CD4-positive, alpha-beta T cell treated with Interleukin-4 for 4 hours (primary cell): ENCODE data around the gene MSI2.
"Not testable (repeated sequence)": the region's sequence is repeated elsewhere in the genome, so short reads cannot be mapped to it uniquely, and the experiment has no call there.

Experiments used
- DNase-seq: peaks from one replicate; pipeline ENCODE4 v3.0.0-alpha.2; 2020

Gene MSI2

GRCh38 chr17:57609125-57609877, 353.0 kb downstream of the MSI2 start:
- no peak for DNase-seq

DNA sequence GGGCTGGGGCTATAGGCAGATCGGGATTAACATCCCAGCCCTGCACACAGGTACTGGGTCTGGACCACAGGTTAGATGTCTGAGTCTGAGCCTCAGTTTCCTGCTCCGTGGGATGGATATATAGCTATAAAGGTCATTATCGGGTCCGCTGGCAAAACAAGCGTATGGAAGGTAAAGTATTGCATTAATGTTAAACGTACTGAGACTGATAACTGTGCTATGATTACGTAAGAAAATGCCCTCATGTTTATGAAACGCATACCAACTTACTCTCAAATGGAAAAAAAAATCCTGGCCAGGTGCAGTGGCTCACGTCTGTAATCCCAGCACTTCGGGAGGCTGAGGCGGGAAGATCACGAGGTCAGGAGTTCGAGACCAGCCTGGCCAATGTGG, 353.6 kb downstream of the MSI2 start:
- DNase-seq: no peak

DNA sequence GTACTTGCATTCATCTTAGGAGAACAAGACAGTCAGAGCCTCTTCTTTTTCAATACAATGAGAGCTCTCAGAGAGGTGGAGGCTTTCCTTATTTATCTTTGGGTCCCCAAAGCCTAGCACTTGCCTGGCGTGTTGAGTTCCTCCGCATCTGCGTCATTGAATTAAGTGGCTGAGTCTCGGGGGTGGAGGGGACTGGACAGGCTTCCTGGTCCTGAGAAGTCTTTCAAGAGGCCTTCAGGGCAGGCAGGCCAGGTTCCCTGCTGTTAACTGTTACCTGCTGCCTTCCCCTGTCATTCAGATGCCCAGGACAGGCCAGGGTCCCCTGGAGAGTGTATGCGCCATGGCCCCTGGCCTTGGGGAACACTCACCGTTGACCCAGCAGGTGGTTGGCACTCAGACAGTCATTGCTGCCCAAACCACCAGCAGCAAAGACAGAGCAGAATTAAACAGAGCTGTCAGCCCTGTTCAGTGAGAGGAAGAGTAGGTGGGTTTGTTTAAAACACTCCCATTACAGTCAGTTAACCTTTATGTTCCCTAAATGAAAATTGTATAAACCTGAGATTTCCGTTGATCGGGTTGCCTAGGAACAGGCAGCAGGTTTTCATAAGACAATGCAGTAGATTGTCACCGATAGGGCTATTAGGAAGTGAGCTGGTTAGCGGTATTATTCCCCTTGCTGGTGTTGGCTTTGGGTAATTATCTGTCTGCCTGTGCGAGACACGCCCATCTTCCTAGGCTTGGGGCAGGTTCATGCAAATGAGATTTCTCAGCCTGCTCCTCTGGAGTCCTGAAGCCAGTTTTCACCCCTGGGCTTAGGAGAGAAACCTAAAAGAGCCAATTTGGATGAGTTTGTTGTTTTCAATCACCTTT, 356.1 kb downstream of the MSI2 start:
- peak; percentile 75 for DNase-seq

- DNase-seq: no peak
Measured at GRCh38 chr17:57614742-57615141, 358.4 kb downstream of the MSI2 start.

DNA sequence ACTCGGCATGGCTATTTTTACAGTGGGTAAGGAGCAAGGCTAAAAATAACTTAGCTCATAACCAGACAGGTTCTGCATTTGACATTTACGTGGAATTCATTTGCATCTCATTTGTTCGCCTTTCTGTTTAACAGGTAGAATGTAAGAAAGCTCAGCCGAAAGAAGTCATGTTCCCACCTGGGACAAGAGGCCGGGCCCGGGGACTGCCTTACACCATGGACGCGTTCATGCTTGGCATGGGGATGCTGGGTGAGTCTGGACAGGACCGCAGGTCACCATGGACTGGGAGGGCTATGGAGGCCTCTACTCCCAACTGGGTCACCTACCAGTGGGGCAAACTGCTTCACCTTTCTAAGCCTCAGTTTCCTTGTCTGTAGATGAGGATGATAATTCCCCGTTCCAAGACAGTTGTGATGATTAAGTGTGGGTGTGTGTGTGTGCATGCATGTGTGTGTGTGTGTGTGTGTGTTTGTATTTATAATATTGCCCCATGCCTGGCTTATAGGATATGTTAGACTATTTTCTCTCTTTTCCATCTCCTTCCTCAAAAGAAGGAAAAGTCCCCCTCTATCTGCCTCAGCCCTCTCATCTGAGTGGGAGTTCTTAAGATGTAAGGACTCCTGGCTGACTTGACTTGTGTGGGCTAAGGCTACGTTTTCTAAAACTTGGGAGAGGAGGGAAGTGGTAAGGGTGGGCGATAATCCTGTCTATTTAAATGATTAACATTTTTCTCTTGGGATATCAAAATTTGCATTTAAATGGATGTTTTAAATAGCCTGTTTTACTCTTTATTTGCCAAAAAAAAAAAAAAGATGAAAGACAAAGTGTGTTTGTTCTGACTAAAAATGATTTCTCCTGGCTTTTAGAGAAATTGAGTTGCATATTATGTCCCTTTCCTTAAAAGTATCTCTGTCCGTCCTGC, 359.8 kb downstream of the MSI2 start:
- no peak for DNase-seq

GRCh38 chr17:57617218-57617617, 360.9 kb downstream of the MSI2 start:
- DNase-seq: no peak

DNA sequence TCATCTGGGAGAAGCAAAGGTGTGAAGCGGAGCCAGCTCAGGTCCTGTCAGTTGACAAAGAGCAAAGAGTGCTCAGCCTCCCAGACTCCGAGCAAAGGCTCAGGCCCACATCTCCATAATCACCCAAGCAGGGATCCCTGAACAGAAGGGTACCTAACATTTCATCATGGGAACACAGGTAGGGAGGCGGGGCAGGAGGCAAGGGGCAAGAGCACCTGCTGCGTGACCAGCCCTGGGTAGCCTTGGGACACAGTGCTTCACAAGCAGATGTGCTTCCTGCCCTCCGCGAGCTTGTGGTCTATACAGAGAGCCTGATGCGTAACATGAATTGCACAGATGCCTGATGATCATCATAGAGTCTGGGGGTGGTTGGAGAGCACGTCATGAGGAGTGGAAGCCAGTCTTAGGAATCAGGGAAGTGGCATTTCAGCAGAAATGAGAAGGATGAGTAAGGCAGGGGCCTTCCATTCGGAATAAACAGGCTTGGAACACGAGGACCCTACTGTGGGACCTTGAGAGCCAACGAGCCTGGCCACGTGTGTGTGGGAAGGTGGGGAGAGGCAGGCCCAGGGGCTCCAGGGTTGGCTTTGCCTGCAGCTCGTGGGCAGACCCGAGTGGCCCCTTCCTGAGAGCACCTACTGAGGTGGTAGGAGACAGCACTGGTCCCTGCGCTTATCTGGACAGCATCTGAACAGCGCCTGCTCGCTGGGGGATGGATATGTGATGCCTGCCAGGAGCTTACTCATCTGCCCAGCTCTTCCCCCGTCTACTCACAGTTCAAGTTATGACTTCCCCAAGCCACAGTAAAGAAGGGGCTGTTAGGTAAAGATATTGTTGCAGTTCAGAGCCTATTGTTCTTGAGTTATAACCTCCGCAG, 363.0 kb downstream of the MSI2 start:
- no peak for DNase-seq

- DNase-seq: no peak
Measured at GRCh38 chr17:57620576-57620975, 364.3 kb downstream of the MSI2 start.

DNA sequence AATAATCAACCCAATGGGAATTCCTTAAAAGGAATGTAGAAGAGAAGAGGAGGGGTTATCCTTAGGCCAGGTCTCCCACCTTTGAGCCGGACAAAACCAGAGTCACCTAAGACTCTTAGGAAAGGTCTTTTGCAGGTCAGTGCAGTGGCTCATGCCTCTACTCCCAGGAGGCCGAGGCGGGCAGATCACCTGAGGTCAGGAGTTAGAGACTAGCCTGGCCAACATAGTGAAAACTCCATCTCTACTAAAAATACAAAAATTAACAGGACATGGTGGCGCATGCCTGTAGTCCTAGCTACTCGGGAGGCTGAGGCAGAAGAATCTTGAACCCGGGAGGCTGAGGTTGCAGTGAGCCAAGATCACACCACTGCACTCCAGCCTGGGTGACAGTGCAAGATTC, 365.5 kb downstream of the MSI2 start:
- not testable (repeated sequence) for DNase-seq

- no peak for DNase-seq
Measured at GRCh38 chr17:57622306-57622682, 366.0 kb downstream of the MSI2 start.

DNA sequence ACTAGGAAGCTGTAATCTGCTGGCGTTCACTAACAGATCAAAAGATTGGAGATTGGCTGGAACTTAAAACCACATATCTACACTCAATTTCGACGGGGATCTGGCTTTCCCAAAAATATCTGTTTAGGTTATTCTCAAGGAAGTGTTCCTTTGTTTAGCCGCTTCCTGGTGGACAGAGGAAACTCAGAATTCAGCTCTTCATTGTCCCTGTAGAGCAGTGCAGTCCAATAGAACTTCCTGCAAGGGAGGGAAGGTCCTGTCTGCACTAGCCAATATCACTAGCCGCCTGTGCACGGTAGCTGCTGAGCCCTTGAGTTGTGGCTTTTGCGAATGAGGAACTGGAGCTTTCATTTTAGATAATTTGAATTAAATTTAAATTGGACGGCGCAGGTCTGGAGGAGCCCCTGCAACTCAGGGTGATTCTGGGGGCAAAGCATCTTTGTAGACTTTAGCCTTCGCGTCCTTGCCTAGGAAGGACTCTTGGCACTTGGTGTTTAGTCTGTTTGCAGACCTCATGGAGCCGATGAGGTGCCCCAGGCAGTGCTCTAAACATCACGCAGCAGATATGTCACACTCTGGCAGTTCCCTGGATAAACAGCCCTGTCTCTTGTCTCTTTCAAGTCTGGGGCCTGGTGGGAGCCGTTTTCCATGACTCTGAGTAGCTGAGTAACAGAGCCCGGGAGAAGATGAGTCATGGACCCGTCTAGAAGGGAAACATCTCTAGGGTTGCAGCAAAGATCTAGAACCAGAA, 366.5 kb downstream of the MSI2 start:
- no peak for DNase-seq

DNA sequence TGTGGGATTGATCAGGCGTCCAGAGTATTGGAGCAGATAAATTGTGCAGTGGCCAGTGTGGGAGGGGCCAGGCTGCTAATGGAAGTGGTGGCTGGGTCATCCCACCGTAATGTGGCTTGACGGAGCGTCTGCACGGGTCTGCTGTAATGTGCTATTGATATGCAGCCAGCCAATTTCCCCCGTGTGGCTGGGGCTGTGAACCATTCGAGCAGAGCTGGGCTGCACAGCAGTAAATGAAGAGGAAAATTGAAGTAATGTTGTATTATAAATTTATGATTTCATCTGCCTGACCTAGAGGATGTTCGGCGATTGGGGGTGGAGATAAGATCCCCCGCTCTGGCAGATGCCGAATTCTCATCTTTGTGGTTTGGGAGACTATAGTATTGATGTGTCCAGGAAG, 367.3 kb downstream of the MSI2 start:
- no peak for DNase-seq

GRCh38 chr17:57624386-57624785, 368.1 kb downstream of the MSI2 start:
- DNase-seq: no peak

DNA sequence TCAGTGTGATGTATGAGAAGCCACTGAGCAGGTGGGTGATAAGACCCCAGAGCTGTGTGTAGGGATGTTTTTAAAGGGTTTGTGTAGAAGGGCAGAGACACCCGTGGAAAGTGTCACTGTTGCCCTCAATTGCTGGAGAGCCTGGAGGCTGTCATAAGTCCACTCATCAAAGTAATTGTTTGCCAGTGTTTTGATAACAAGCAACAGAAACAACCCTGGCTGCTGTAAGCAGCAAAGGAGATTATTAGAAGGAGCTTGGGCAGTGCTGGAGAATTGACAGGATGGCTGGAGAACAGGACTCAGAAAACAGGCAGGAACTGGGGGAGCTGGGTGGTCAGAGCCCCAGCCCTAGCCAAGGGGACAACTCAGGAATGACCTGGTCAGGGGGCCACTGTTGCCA, 369.2 kb downstream of the MSI2 start:
- no peak for DNase-seq

- no peak for DNase-seq
Measured at GRCh38 chr17:57625957-57626356, 369.6 kb downstream of the MSI2 start.

DNA sequence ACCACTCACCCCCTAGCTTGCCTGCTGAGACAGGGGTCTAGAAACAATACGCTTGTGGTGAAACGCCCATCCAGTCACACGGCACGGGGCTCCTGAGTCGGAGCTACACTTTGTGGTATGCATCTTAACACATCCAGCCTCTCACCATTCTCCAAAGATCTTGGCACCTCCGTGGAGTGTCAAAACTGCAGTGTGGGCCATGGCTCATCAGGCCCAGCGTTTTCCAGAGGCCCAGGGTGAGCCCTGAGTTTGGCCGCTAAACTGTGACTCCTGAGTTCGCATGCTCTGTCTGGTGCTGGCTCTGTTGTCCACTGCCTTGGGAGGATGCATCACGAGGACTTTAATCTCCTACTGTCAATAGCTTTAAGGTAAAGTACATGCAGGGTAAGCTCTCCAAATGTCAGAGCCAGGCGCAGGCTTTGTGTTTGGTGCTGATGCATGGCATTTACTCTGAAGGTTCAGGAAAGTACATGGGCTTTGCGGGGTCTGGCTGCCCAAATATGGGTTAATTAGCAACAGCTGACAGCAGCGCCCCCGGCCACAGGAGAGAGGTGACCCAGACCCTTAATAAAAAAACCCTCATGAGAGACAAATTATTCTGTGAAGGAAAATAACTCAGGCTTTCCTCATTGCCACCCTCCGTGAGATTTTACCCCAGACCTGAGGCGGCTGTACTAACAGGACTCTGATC, 370.3 kb downstream of the MSI2 start:
- no peak for DNase-seq

- DNase-seq: no peak
Measured at GRCh38 chr17:57627591-57627990, 371.3 kb downstream of the MSI2 start.

GRCh38 chr17:57628421-57628820, 372.1 kb downstream of the MSI2 start:
- no peak for DNase-seq

DNA sequence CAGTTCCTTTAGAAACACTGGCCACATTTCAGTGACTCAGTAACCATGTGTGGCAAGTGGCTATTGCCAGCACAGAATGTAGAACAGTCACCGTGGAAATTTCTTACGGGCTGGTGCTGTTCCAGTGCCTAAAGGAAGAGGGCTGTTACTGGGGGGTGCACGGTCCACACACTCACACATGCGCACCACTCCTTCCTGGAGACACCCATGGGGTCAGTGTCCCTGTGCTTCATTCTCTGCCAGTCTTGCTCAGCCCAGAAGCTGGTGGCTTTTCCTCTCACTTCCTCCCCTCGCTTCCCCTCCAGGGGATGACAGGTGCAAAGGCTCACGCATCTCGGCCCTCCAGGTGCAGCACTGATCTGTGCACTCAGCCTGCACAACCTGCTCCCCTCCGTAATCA, 373.1 kb downstream of the MSI2 start:
- no peak for DNase-seq

DNA sequence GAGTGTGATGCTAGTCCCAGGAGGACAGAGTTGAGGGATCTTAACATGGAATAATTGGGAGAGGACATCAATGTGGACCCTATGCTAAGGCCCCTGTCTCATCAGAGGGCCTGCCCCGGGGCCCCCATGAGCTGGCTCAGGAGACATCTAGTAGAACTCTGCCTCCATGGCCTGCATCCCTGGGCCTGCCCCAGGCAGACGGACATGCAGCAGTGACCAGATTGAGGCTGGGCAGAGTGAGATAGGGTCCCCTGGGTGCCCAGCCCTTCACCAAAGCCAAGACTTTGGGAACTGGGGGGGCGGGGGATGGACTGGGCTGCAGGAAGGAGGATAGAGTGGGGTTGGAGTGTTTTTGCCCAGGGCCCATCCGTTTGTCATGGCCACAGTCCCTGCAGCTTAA, 373.6 kb downstream of the MSI2 start:
- no peak for DNase-seq

GRCh38 chr17:57630736-57631135, 374.4 kb downstream of the MSI2 start:
- DNase-seq: no peak
